Skeletal muscle tissue (tissue), 4 donors: Measurements from ENCODE around the gene RNF25. TPM values are rescaled to one million over a fixed set of nuclear protein-coding genes. Genes with fewer than 3 reads are reported as not detected.
"Not testable (repeated sequence)": the region's sequence is repeated elsewhere in the genome, so short reads cannot be mapped to it uniquely, and the experiment has no call there.

Source experiments
- H3K27ac ChIP-seq: one replicate; pipeline ENCODE4 v1.7.0; 2013; ENCODE audit warnings: mild to moderate bottlenecking, low read depth, low read length, inconsistent platforms
- H3K27me3 ChIP-seq, 3 donors: one replicate each; pipeline ENCODE4 v1.7.0; 2013; ENCODE audit warnings: low read length in 3 of 3; ENCODE audit not compliant: control insufficient read depth in 3 of 3, insufficient read depth in 3 of 3
- H3K36me3 ChIP-seq, 3 donors: one replicate each; pipeline ENCODE4 v1.7.0; 2013; ENCODE audit warnings: low read length in 3 of 3; ENCODE audit not compliant: control insufficient read depth in 3 of 3, insufficient read depth in 3 of 3
- H3K4me1 ChIP-seq, 3 donors: one replicate each; pipeline ENCODE4 v1.7.0; 2013; ENCODE audit warnings: low read length in 3 of 3, mild to moderate bottlenecking in 3 of 3; ENCODE audit not compliant: control insufficient read depth in 3 of 3, insufficient read depth in 3 of 3
- H3K4me3 ChIP-seq, 3 donors: one replicate each; pipeline ENCODE4 v1.7.0; 2013; ENCODE audit warnings: low read length in 3 of 3
- H3K9ac ChIP-seq, 3 donors: one replicate each; pipeline ENCODE4 v1.7.0; 2013; ENCODE audit warnings: low read length in 3 of 3, mild to moderate bottlenecking in 3 of 3, moderate library complexity in 2 of 3, low read depth in 1 of 3
- H3K9me3 ChIP-seq, 3 donors: one replicate each; pipeline ENCODE4 v1.7.0; 2013; ENCODE audit warnings: low read length in 3 of 3; ENCODE audit not compliant: control insufficient read depth in 3 of 3
- total RNA-seq: library from RNA; depleted of rRNA; stranded (reverse); fragments of >200 nt; gene quantifications from one replicate; pipeline ENCODE4 v1.2.3, GENCODE V29; 2014
- donor health status: Osteomylitis.

RNF25 gene
- total RNA-seq, 1 donor from 2014 or later, result 24.5 TPM

DNA sequence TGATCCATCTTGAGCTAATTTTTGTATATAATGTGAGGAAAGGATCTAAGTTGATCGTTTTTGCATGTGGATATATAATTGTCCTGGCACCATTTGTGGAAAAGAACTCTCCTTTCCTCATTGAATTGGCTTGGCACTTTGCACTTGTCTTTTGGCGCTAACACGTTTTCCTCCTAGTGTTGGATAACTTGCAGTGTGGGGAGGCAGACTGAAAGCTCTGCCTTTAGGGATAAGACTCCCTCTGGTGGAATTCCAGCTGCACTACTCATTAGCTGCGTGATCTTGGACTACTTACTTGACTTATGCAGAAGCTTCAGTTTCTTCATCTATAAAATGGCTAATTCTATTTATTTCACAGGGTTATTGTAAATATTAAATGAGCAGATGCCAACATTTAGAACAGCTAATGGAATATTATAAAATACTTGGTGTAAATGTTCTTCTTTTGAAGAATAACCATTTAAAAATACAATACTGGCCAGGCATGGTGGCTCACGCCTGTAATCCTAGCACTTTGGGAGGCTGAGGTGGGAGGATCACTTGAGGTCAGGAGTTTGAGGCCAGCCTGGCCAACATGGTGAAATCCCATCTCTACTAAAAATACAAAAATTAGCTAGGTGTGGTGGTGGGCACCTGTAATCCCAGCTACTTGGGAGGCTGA, 15.7 kb upstream of the RNF25 start:
- H3K27me3 ChIP-seq, H3K9ac ChIP-seq, H3K27ac ChIP-seq, H3K9me3 ChIP-seq, H3K4me1 ChIP-seq, H3K4me3 ChIP-seq: not testable (repeated sequence)
- H3K36me3 ChIP-seq, result peaks cover 13 to 25% (median 17%) of the 10 kb centered on the region in 3 donors

DNA sequence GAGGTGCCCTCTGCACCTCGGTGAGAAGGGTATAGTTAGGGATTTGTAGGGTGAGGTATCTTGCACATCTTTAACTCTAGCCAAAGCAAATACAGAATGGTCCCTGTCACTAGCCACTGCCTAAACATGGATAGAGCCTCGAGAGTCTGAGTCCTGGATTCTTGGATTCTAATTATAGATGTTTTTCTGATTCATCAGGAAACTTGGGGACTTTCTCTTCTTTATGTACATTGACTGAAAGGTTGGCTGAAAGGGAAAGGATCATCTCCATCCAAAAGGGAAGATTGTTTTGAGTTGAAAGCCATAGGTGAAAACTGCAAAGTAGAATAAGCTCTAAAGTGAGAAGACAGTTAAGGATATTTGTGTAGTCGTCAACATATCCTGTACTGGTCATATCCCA, 8.3 kb upstream of the RNF25 start:
- H3K36me3 ChIP-seq, result peaks cover 14 to 29% (median 19%) of the 10 kb centered on the region in 3 donors
- no peak overlapping the region for H3K27ac ChIP-seq

DNA sequence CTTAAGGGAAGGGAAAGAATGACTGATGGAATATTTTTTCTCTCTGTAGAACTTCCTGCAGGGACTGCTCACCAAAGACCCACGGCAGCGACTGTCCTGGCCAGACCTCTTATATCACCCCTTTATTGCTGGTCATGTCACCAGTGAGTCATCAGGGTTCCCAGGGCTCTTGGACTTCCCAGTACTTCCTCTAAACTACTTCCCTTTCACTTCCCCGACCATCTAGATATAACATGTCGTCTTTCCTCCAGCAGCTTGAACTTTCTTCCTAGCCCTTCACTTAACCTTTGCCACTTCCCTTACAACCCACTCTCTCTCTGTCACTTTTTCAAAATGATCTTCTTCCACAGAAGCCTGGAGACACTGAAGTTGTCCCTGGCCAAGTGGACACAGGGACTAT, 7.3 kb upstream of the RNF25 start:
- H3K27ac ChIP-seq, result no peak overlapping the region
- H3K9ac ChIP-seq, result no peak overlapping the region
- H3K4me1 ChIP-seq, result no peaks in the 10 kb centered on the region
- H3K4me3 ChIP-seq, result no peak overlapping the region
- H3K36me3 ChIP-seq, result peaks cover 11 to 26% (median 16%) of the 10 kb centered on the region in 3 donors
- H3K27me3 ChIP-seq, result no peaks in the 10 kb centered on the region
- H3K9me3 ChIP-seq, result no peaks in the 10 kb centered on the region

More for the DNA sequence above, 8.3 kb upstream of the RNF25 start:
- Histone ChIP-seq H3K27me3 (no peaks in the 10 kb centered on the region), H3K4me3 (no peak overlapping the region), H3K4me1 (no peaks in the 10 kb centered on the region), H3K9ac (no peak overlapping the region), H3K9me3 (no peaks in the 10 kb centered on the region)

DNA sequence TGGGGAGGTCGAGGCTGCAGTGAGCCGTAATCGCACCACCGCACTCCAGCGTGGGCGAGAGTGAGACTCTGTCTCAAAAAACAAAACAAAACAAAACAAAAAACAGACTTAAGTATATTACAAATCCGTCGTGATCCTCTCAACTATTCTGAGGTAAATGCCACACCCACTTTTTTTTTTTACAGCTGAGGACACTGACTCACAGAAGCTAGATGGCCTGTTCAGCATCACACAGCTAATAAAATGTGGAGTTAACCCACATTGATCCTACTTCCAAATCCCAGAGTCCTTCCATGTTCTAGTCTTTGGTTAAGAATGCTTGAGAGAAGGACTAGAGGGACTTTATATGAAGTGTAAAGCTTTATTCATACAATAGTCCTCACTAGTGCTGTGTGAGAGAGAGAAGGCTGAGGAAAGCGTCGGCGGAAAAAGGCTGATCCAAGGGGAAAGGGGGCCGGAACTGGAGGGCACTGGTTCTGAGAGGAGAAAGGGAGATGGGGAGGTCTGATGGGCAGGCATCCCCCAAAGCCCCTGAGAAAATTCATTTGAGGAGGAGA, 627 bp downstream of the RNF25 start:
- H3K9me3 ChIP-seq, result no peaks in the 10 kb centered on the region
- no peaks in the 10 kb centered on the region for H3K27me3 ChIP-seq
- H3K4me1 ChIP-seq, result peaks cover 16 to 22% (median 16%) of the 10 kb centered on the region in 3 donors
- H3K36me3 ChIP-seq, result peaks cover 14 to 27% (median 23%) of the 10 kb centered on the region in 3 donors
- H3K4me3 ChIP-seq, result peak overlapping the region; percentile 95 to 97 (median 96)
- H3K9ac ChIP-seq, result peak overlapping the region; percentile 88 to 91 (median 89)
- peak overlapping the region; percentile 82 for H3K27ac ChIP-seq

DNA sequence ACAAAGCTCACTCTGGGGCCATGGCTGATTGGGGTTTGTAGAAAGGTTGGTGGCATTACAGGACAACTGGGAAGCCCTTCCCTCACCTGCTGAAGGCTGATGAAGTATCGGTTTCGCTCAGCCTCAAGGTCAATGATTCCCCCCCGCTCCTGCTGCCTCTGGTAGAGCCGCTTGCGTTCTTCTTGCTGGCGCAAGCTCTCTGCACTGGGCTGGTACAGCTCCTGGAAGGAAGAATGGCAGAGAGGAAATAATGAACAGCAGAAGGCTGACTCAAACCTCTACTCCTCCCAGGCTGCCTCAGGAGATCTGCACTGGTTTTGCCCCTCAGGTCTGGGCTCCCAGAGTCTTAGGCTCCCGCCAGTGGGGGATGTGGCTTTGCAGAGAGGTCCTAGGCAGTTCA, 7.1 kb downstream of the RNF25 start:
- peaks cover 55 to 68% (median 63%) of the 10 kb centered on the region in 3 donors for H3K36me3 ChIP-seq
- no peak overlapping the region for H3K4me3 ChIP-seq
- H3K9ac ChIP-seq, result no peak overlapping the region
- H3K27ac ChIP-seq, result no peak overlapping the region
- no peaks in the 10 kb centered on the region for H3K27me3 ChIP-seq
- no peaks in the 10 kb centered on the region for H3K9me3 ChIP-seq
- peaks cover 7 to 14% (median 11%) of the 10 kb centered on the region in 3 donors for H3K4me1 ChIP-seq

DNA sequence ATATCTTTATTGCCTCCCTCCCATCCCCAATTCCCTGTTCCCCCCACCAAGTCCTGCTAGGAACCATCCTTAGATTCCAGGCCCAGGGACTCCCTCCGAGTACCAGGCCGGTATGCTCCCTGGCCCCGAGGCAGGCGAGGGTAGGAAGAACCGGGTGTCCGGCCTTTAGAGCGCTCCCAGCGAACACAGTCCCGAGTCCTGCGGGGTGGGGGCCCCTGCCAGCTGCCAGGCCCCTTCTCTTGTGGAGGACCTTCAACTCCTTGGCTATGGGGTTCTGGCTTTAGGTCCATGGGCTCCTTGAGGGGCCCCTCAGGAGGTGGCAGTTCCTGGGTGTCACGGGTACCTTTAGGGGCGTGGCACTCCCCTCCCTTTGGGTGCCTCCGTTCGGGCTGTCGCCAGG, 7.9 kb downstream of the RNF25 start:
- H3K9ac ChIP-seq, result no peak overlapping the region
- H3K36me3 ChIP-seq, result peaks cover 56 to 68% (median 63%) of the 10 kb centered on the region in 3 donors
- H3K4me1 ChIP-seq, result peaks cover 10 to 18% (median 11%) of the 10 kb centered on the region in 3 donors
- H3K4me3 ChIP-seq, result no peak overlapping the region
- H3K27me3 ChIP-seq, result no peaks in the 10 kb centered on the region
- H3K27ac ChIP-seq, result no peak overlapping the region
- H3K9me3 ChIP-seq, result no peaks in the 10 kb centered on the region

DNA sequence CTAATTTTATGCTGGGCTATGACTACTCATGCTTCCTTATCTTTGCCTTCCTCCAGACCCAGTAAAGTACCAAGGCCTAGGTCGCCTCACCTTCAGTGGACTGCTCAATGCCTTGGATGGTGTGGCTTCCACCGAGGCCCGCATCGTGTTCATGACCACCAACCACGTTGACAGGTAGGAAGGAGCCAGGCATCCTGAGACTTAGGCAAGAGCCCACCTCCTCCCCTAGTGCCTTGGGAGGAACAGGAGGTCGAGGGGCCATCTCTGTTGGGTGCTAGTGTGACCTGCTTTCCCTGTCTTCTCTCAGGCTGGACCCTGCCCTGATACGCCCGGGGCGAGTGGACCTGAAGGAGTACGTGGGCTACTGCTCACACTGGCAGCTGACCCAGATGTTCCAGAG, 9.0 kb downstream of the RNF25 start:
- Histone ChIP-seq H3K27ac (no peak overlapping the region), H3K4me3 (no peak overlapping the region), H3K27me3 (no peaks in the 10 kb centered on the region), H3K9ac (no peak overlapping the region), H3K4me1 (peaks cover 17 to 25% (median 20%) of the 10 kb centered on the region in 3 donors), H3K9me3 (no peaks in the 10 kb centered on the region), H3K36me3 (peaks cover 54 to 64% (median 58%) of the 10 kb centered on the region in 3 donors)

DNA sequence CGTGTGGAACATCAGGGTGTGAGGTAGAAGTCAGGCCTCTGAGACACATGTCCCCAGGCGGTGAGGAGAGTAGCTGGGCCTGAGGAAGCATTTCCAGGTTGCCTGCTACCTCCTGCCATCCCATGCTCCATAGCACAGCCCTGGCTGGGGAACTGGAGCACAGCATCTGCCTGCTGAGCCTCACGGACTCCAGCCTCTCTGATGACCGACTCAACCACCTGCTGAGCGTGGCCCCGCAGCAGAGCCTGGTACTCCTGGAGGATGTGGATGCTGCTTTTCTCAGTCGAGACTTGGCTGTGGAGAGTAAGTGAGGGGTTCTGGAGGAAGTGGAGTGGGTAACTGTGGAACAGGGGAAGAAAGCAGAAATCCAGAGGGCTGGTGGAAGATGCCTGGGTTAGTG, 9.4 kb downstream of the RNF25 start:
- no peak overlapping the region for H3K9ac ChIP-seq
- H3K27me3 ChIP-seq, result no peaks in the 10 kb centered on the region
- no peaks in the 10 kb centered on the region for H3K9me3 ChIP-seq
- H3K27ac ChIP-seq, result no peak overlapping the region
- H3K4me3 ChIP-seq, result no peak overlapping the region
- peaks cover 20 to 30% (median 20%) of the 10 kb centered on the region in 3 donors for H3K4me1 ChIP-seq
- H3K36me3 ChIP-seq, result peaks cover 50 to 59% (median 54%) of the 10 kb centered on the region in 3 donors

DNA sequence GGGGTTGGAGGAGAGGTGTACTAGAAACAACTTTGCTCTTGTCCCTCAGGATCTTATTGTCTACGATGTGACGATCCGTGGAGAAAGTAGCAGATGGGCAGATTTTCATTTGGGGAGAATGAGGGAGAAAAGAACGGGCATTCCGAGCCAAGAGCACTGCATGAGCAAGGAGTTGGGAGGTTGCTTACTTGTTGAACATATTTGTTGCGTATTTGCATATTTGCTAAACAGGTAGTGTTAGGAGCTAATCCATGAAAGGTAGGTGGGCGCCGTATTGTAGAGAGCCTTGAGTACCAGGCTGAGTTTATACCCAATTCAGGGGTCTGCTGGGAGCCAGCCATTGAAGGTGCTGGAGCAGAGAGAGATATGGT, 11.8 kb downstream of the RNF25 start:
- Histone ChIP-seq H3K36me3 (peaks cover 41 to 48% (median 43%) of the 10 kb centered on the region in 3 donors), H3K9ac (peak overlapping the region; percentile 87 to 92 (median 91)), H3K4me1 (peaks cover 31 to 51% (median 41%) of the 10 kb centered on the region in 3 donors), H3K9me3 (no peaks in the 10 kb centered on the region), H3K4me3 (peak overlapping the region; percentile 90 to 93 (median 92)), H3K27ac (peak overlapping the region; percentile 81), H3K27me3 (no peaks in the 10 kb centered on the region)

DNA sequence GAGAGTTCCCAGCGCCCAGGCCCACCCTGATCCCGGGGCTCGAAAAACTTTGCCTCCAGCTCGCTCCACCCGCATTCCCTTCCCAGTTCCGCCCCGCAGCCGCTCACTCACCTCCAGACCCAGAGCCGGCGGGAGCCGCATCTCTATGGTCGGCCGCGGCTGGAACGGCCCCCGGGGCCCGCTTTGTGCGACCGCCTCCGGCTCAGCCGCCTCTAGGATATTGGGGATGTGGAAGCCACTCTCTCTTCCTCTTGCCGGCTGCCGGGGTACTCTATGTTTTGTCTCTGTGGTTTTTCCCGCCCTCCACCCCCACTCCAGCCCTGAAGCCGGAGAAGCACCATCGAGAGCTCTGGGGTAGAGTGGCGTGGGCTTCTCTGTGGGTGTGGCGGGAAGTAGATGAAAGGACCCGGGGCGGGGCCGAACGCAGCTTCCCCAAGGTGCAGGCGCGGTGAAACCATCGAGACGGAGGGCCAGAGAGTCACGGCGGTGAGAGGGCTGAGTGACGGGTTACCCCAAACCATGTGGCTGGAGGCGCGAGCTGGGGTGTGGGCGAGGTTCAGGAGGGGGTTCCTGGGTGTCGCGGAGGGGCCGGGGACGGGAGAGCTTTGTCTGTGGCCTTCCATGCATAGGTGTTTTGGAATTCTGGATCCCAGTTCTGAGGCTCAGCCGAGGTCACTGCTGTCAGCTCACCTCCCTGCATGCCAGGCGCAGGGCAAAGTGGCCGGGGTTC, 12.4 kb downstream of the RNF25 start, which contains the start of the genes BCS1L and ZNF142:
BCS1L (plus strand) TSS at position 426 of the 730 bp plus-strand sequence. CDS start 1,305 bp downstream, outside the sequence.
ZNF142 (minus strand) TSS at position 366 of the 730 bp plus-strand sequence. CDS start 3,194 bp downstream, outside the sequence.
- H3K4me1 ChIP-seq, result peaks cover 31 to 55% (median 41%) of the 10 kb centered on the region in 3 donors
- no peaks in the 10 kb centered on the region for H3K9me3 ChIP-seq
- H3K9ac ChIP-seq, result peak within 1 kb of the TSS; percentile 87 to 92 (median 91)
- H3K36me3 ChIP-seq, result peaks cover 35 to 48% (median 41%) of the 10 kb centered on the region in 3 donors
- peak within 1 kb of the TSS; percentile 81 for H3K27ac ChIP-seq
- H3K4me3 ChIP-seq, result peak within 1 kb of the TSS; percentile 90 to 93 (median 92)
- H3K27me3 ChIP-seq, result no peaks in the 10 kb centered on the region
